Subcutaneous abdominal adipose tissue (tissue), 5 donors: Measurements from ENCODE around the gene FOXD4L1.
"Not testable (repeated sequence)": the region's sequence is repeated elsewhere in the genome, so short reads cannot be mapped to it uniquely, and the experiment has no call there.

Source experiments
- H3K27ac ChIP-seq: one replicate; pipeline ENCODE4 v1.7.0; 2013; ENCODE audit warnings: low read depth, mild to moderate bottlenecking, inconsistent platforms, low read length, moderate library complexity
- H3K27me3 ChIP-seq, 5 donors: one replicate each; pipeline ENCODE4 v1.7.0; 2013; ENCODE audit warnings: low read length in 5 of 5, inconsistent platforms in 1 of 5; ENCODE audit not compliant: control insufficient read depth in 5 of 5, insufficient read depth in 4 of 5
- H3K36me3 ChIP-seq, 5 donors: one replicate each; pipeline ENCODE4 v1.7.0; 2013; ENCODE audit warnings: low read length in 5 of 5; ENCODE audit not compliant: control insufficient read depth in 5 of 5, insufficient read depth in 5 of 5
- H3K4me1 ChIP-seq, 5 donors: one replicate each; pipeline ENCODE4 v1.7.0; 2013; ENCODE audit warnings: low read length in 5 of 5, mild to moderate bottlenecking in 3 of 5, moderate library complexity in 1 of 5; ENCODE audit not compliant: control insufficient read depth in 5 of 5, insufficient read depth in 5 of 5
- H3K4me3 ChIP-seq, 5 donors: one replicate each; pipeline ENCODE4 v1.7.0; 2013; ENCODE audit warnings: low read length in 5 of 5, low read depth in 1 of 5
- H3K9ac ChIP-seq, 5 donors: one replicate each; pipeline ENCODE4 v1.7.0; 2013; ENCODE audit warnings: low read length in 5 of 5, mild to moderate bottlenecking in 4 of 5, moderate library complexity in 3 of 5
- H3K9me3 ChIP-seq, 5 donors: one replicate each; pipeline ENCODE4 v1.7.0; 2013; ENCODE audit warnings: low read length in 5 of 5; ENCODE audit not compliant: control insufficient read depth in 5 of 5
- donor health status: healthy.
- donor health status: healthy.
- donor health status: healthy.
- donor health status: healthy.
- donor health status: healthy.

Gene FOXD4L1

DNA sequence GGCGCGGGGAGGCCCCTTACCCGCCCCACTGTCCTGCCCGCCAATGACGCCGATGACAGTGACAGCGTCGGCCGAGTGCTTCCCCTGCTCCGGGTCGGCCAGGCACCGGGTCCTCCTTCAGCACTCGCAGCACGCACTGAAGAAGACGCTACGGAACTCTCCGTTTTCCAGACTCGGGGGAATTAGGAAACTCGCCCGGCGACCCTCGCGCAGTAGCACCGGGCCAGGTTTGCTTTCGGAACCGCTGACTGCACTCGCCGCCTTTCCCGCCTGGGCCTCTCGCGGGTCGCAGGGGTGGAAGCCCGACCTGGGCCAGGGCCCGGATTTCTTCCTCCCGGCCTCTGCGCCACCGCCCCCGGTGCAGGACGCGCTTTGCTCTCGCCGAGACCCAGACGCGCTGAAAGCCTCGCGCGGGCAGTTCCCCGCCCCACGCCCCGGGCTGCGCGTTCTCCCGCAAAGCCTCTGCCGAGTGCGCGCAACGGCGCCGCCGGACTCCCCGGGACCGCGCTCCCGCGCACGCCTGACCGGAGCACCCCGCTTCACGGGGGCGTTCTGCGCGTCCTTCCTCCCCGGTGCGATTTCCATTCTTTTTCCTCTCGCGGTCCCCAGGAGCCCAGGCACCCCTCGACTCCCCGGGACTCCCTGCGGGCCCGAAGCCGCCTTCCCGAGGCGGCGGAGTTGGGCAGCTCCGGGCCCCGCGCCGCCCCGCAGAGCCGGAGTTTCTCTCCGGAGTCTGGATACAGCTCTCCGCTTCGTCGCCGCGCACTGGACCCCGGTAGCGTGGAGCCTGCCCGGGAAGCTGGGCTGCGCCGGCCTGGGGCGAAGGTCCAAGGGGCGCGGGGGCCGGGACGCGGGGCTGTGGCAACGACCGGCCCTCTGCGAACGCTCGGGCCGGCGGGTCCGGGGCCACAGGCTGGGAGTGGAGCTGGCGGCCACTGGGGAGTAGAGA lies 4.9 kb downstream of the FOXD4L1 start:
- Histone ChIP-seq H3K27me3 (peaks cover 0 to 20% (median 11%) of the 10 kb centered on the region in 5 donors), H3K4me3 (peak overlapping the region in 4 of 5 donors; percentile 18 to 72 (median 63)), H3K4me1 (peaks cover 0 to 22% (median 11%) of the 10 kb centered on the region in 5 donors)
- not testable (repeated sequence) for H3K9ac ChIP-seq, H3K27ac ChIP-seq, H3K9me3 ChIP-seq, H3K36me3 ChIP-seq

DNA sequence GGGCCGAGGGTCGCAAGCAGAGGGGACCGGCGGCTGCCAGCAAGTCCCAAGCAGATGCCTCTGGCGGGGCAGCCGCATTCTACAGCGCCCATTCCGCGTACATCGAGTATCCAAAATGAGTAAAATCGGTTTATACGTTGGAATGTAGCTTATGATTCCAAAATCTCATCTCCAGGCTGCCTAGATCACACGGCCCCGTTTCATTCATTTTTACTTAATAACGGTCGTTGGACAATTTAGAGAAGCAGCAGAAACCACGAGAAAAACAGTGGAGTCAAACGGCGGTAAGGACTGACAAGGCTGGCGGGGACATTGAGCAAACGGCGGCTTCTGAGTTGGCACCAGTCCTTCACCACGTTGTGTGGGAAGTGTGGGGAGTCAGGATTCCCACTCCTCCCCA lies 5.6 kb downstream of the FOXD4L1 start:
- peaks cover 0 to 20% (median 11%) of the 10 kb centered on the region in 5 donors for H3K27me3 ChIP-seq
- H3K36me3 ChIP-seq, H3K9ac ChIP-seq, H3K27ac ChIP-seq, H3K9me3 ChIP-seq: not testable (repeated sequence)
- peaks cover 0 to 22% (median 11%) of the 10 kb centered on the region in 5 donors for H3K4me1 ChIP-seq
- peak overlapping the region in 2 of 5 donors; percentile 17 to 69 for H3K4me3 ChIP-seq

- not testable (repeated sequence) for H3K9me3 ChIP-seq, H3K9ac ChIP-seq, H3K27ac ChIP-seq, H3K36me3 ChIP-seq, H3K4me3 ChIP-seq
- Histone ChIP-seq H3K4me1 (peaks cover 0 to 16% (median 11%) of the 10 kb centered on the region in 5 donors), H3K27me3 (peaks cover 0 to 14% (median 4%) of the 10 kb centered on the region in 5 donors)
These were observed 9.1 kb downstream of the FOXD4L1 start for GRCh38 chr2:113507394-113508140.

DNA sequence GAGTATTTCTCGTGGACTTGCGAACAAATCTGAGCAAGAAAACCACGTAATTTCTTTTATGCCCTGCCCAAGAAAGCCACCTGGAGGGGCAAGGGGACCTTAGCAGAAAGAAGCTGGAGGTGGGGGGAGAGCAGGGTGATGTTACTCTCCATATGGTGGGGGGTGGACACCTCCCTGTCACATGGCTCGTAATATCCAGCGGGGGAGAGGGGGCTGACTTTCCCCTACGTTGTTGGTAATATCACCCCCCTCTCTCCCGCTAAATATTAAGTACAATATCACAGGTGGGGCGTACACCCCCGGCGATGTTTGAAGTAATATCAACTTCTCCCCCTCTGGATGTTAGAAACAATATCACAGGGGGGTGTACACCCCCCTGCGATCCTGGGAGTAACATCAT lies 9.7 kb downstream of the FOXD4L1 start:
- not testable (repeated sequence) for H3K9me3 ChIP-seq, H3K27ac ChIP-seq, H3K36me3 ChIP-seq, H3K27me3 ChIP-seq, H3K4me3 ChIP-seq, H3K9ac ChIP-seq
- peaks cover 0 to 11% (median 5%) of the 10 kb centered on the region in 5 donors for H3K4me1 ChIP-seq

GRCh38 chr2:113510913-113511312 lies 12.4 kb downstream of the FOXD4L1 start:
- H3K4me1 ChIP-seq, H3K4me3 ChIP-seq: not testable (repeated sequence)

GRCh38 chr2:113511859-113512258 lies 13.4 kb downstream of the FOXD4L1 start:
- H3K9me3 ChIP-seq, H3K27me3 ChIP-seq, H3K4me1 ChIP-seq, H3K4me3 ChIP-seq, H3K9ac ChIP-seq, H3K36me3 ChIP-seq, H3K27ac ChIP-seq: not testable (repeated sequence)

More at GRCh38 chr2:113510913-113511312, 12.4 kb downstream of the FOXD4L1 start:
- not testable (repeated sequence) for H3K9me3 ChIP-seq, H3K9ac ChIP-seq, H3K36me3 ChIP-seq, H3K27me3 ChIP-seq, H3K27ac ChIP-seq

GRCh38 chr2:113515457-113515856 lies 17.0 kb downstream of the FOXD4L1 start:
- H3K4me3 ChIP-seq, H3K27me3 ChIP-seq, H3K36me3 ChIP-seq, H3K4me1 ChIP-seq, H3K9me3 ChIP-seq, H3K27ac ChIP-seq, H3K9ac ChIP-seq: not testable (repeated sequence)

DNA sequence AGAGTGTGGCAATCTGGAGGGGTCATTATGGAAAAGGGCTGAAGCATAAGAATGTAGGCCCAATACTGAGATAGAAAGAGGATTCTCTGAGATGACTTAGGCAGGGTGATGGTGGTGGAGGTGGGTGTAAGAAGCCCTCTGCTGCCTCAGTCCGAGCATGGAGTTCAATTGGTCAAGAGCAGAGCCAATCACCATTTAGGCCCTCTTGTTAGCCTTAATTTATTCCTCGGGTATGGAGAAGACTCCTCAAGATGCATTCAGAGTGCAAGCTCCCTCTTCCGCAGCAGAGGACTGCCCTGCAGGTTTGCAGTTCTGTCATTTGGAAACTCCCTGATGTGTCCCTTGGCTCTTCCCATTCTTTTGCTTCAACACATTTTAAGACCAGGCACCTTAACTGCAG lies 17.5 kb downstream of the FOXD4L1 start:
- not testable (repeated sequence) for H3K27ac ChIP-seq, H3K9ac ChIP-seq, H3K4me1 ChIP-seq, H3K27me3 ChIP-seq, H3K36me3 ChIP-seq, H3K4me3 ChIP-seq, H3K9me3 ChIP-seq

GRCh38 chr2:113517025-113517424 lies 18.6 kb downstream of the FOXD4L1 start:
- not testable (repeated sequence) for H3K9ac ChIP-seq, H3K27me3 ChIP-seq, H3K9me3 ChIP-seq, H3K4me3 ChIP-seq, H3K27ac ChIP-seq, H3K36me3 ChIP-seq, H3K4me1 ChIP-seq

GRCh38 chr2:113520837-113521236 lies 22.4 kb downstream of the FOXD4L1 start:
- H3K4me1 ChIP-seq, H3K9me3 ChIP-seq, H3K4me3 ChIP-seq, H3K9ac ChIP-seq, H3K36me3 ChIP-seq, H3K27me3 ChIP-seq, H3K27ac ChIP-seq: not testable (repeated sequence)
